ENCODE measurements around the gene CD200. TPM values are rescaled to one million over a fixed set of nuclear protein-coding genes. Genes with fewer than 3 reads are reported as not detected.

The CD200 gene
- total RNA-seq, 1 experiment from 2014 or later = 46.8 TPM

- peak; percentile 45 for DNase-seq (ENCODE audit: low spot score)
- ATAC-seq = peak; percentile 84
- Mint-ChIP-seq H3K36me3 (peaks cover 20% of the 10 kb centered on the region), H3K4me3 (peak overlapping the region; percentile 88), H3K27ac (peak overlapping the region; percentile 96), H3K9me3 (no peaks in the 10 kb centered on the region), H3K4me1 (peaks cover 47% of the 10 kb centered on the region), H3K27me3 (ENCODE audit: low read depth) (no peaks in the 10 kb centered on the region)
- ChIA-PET POLR2A (interaction anchor here (0.7 to 2.7 kb wide), 15 partner anchors 9 to 228 kb away, joined by 3 to 12 read pairs (median 5); partner anchors contain the start of genes ATG3, SLC35A5 and SLC9C1), CTCF (interaction anchor here (0.9 to 4.4 kb wide), 13 partner anchors 7 to 222 kb away, joined by 3 to 37 read pairs (median 4); partner anchors contain the start of gene SLC9C1)
- 0 out of 2 replicates have a peak, but pooled peaks have one; percentile 15 for TF ChIP-seq TEAD1 (CRISPR knock-in tag; IDR thresholded peaks at IDR 0.05)
- TF ChIP-seq RORB (CRISPR knock-in tag; IDR thresholded peaks at IDR 0.05) = no peak
- TF ChIP-seq AR (CRISPR knock-in tag; IDR thresholded peaks at IDR 0.05) = no peak
- no peak for TF ChIP-seq ATF2 (CRISPR knock-in tag; IDR thresholded peaks at IDR 0.05; ENCODE audit: borderline replicate concordance, low read depth)
- TF ChIP-seq ZNF263 (CRISPR knock-in tag; IDR thresholded peaks at IDR 0.05; ENCODE audit: low read depth) = no peak; the same call in 1 of the 2 replicates
- 0 out of 2 replicates have a peak, but pooled peaks have one; percentile 14 for TF ChIP-seq E2F5 (CRISPR knock-in tag; IDR thresholded peaks at IDR 0.05)
- TF ChIP-seq SMAD3 (CRISPR knock-in tag; IDR thresholded peaks at IDR 0.05; ENCODE audit: borderline replicate concordance) = peak; percentile 42; the same call in 1 of the 2 replicates
- peak; percentile 35 for TF ChIP-seq MAX (CRISPR knock-in tag; IDR thresholded peaks at IDR 0.05)
- TF ChIP-seq SP1 (CRISPR knock-in tag; conservative IDR thresholded peaks at IDR 0.05) = no peak
These were observed 693 bp downstream of the CD200 start for GRCh38 chr3:112333381-112334317.

- POLR2A ChIA-PET = interaction anchor here (1.0 to 2.7 kb wide), 4 partner anchors 15 to 81 kb away, joined by 3 to 12 read pairs (median 6); partner anchors contain the start of gene SLC9C1
- no peaks in the 10 kb centered on the region for H3K27me3 Mint-ChIP-seq (ENCODE audit: low read depth)
These were observed 1.9 kb downstream of the CD200 start for GRCh38 chr3:112334691-112335433.

More at GRCh38 chr3:112334691-112335433, 1.9 kb downstream of the CD200 start:
- Mint-ChIP-seq H3K9me3 (no peaks in the 10 kb centered on the region), H3K4me3 (peak overlapping the region; percentile 88), H3K27ac (peak overlapping the region; percentile 96), H3K36me3 (peaks cover 23% of the 10 kb centered on the region), H3K4me1 (peaks cover 59% of the 10 kb centered on the region)
- ATAC-seq (no peak), DNase-seq (ENCODE audit: low spot score) (no peak)
- CTCF ChIA-PET = interaction anchor here (0.5 to 4.4 kb wide), 7 partner anchors 13 to 1769 kb away, joined by 3 to 37 read pairs (median 10); partner anchors contain the start of gene SLC9C1
- TF ChIP-seq HMGA2 (CRISPR knock-in tag; IDR thresholded peaks at IDR 0.05) = no peak
- no peak for TF ChIP-seq PRRX2 (CRISPR knock-in tag; IDR thresholded peaks at IDR 0.05)
- no peak for TF ChIP-seq NR3C1 (CRISPR knock-in tag; conservative IDR thresholded peaks at IDR 0.05; ENCODE audit: low read depth)
- no peak for TF ChIP-seq ZNF219 (CRISPR knock-in tag; IDR thresholded peaks at IDR 0.05; ENCODE audit: borderline replicate concordance)
- TF ChIP-seq ZNF532 (CRISPR knock-in tag; IDR thresholded peaks at IDR 0.05; ENCODE audit: borderline replicate concordance) = no peak
- TF ChIP-seq CREB1 (CRISPR knock-in tag; IDR thresholded peaks at IDR 0.05) = no peak

All from WTC11 (cell line).